LNCaP clone FGC (cell line): ENCODE data around the gene PEPD.

Experiments
- DNase-seq: peaks from one replicate; pipeline ENCODE4 v3.0.0-alpha.2; 2011; ENCODE audit warnings: low read depth
- H3K4me3 ChIP-seq: 2 replicates; pipeline ENCODE4 v1.5.1; 2011; ENCODE audit warnings: mild to moderate bottlenecking, low read depth, low read length, control low read depth
- CTCF ChIP-seq: IDR thresholded peaks from 2 replicates; pipeline ENCODE4 v1.5.1; 2012; ENCODE audit warnings: mild to moderate bottlenecking; ENCODE audit not compliant: control insufficient read depth, insufficient read depth; ENCODE audit errors: extremely low read depth

PEPD gene

DNA sequence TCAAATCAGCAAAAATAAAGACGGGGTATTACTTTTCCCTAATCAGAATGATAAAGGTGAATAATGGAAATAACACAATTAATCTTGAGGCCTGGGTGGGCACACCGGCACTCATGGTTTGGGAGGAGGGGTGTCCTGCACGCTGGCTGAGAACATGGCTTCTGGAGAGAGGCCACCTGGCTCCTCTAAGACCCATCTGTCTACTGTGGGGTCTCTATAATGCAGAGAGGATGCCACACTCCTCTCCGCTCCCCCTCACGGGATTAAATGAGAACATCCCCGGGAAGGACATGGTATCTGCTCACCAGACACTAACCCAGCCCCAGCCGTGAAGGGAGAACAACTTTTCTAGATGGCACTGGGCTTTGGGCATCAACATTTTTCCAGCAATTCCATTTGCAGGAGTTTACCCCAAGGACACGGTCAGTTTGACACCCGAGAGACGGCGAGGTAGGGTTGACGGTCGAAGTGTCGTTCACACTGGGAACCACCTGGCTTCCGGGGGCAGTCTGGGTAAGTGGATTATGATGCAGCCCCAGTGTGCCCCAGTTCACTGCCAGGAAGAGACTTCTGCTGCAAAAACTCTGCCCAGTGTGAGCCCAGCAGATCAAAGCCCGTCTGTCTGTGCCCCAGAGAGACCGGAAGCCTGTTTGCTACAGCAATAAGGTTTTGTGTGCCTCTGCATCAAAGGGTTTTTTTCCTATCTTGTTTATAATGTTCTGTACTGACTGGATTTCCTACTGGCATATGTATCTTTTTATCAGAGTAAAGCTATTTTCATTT is 91.5 kb downstream of the PEPD start:
- TF ChIP-seq CTCF: no peak
- no peak overlapping the region for H3K4me3 ChIP-seq

GRCh38 chr19:33428627-33429125 is 92.9 kb downstream of the PEPD start:
- TF ChIP-seq CTCF: no peak

More for the DNA sequence above, 91.5 kb downstream of the PEPD start:
- no peak for DNase-seq

GRCh38 chr19:33427801-33428626 is 93.6 kb downstream of the PEPD start:
- no peak overlapping the region for H3K4me3 ChIP-seq
- TF ChIP-seq CTCF: no peak
- no peak for DNase-seq

More at GRCh38 chr19:33428627-33429125, 92.9 kb downstream of the PEPD start:
- no peak for DNase-seq
- no peak overlapping the region for H3K4me3 ChIP-seq

GRCh38 chr19:33426621-33427361 is 94.8 kb downstream of the PEPD start:
- no peak overlapping the region for H3K4me3 ChIP-seq
- no peak for DNase-seq
- TF ChIP-seq CTCF: no peak

DNA sequence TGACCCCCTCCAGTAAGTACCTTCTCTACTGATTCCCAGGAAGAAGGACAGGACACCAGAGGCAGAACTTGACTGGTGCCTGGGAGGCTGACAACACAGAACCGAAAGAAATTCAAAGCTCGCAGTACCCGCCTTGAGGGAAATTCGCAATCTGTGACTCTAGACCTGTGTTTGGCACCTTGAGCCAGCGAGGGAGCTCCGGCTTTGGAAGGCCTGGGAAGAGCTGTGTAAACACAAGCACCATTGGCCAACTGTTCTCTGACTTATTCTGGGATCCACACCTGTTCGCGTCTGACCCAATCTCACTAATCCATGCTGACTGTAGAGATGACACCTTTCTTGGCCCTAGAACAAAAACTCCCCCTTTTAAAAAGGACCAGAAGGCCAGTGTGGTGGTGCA is 97.4 kb downstream of the PEPD start:
- H3K4me3 ChIP-seq: no peak overlapping the region
- DNase-seq: no peak
- no peak for TF ChIP-seq CTCF

- DNase-seq: no peak
- TF ChIP-seq CTCF: no peak
- H3K4me3 ChIP-seq: no peak overlapping the region
These were observed 99.0 kb downstream of the PEPD start for GRCh38 chr19:33422369-33423180.
